ENCODE measurements around the gene HAL.

DNA sequence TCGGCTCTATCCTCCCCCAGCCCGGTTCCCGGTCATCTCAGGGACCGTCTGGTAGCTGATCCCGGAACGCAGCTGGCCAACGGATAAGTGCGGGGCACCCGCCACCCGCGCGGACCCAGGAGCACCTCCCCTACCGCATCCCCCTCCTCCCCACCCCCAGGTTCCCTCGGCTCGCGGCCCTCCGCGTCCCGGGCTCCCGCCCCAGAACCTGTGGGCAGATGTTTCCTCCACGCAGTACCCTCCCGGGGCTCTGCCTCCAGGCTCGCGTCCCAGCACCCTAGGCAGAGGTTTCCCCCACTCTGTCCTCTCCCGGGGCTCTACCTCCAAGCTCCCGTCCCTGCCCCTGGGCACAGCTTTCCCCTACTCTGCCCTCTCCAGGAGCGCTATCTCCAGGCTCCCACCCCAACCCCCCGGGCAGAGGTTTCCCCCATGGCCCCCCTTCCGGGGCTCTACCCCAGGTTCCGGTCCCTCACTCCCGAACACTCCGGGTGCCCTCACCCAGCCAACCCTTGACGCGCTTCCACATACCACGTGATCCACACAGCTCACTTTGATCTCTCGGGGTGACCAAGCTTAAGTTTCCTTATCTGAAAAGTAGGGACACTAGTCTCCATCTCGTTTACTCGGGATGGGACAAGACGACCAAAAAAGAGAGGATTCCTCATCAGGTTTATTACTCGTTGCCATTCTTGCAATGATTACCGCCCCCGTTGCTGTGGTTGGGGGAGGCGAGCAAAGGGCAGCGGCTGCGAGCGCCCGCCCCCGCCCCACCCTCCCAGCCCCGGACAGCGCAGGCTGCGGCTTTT, 53.4 kb downstream of the HAL start, which contains the start of gene CCDC38:
- TF ChIP-seq CTCF (IDR thresholded peaks at IDR 0.05) (no peak), POLR2A (IDR thresholded peaks at IDR 0.05) (no peak)
